ENCODE measurements around the gene TBX4.
A peak's percentile ranks its signal among the peaks of the same experiment; 100 is the strongest.

TBX4 gene

DNA sequence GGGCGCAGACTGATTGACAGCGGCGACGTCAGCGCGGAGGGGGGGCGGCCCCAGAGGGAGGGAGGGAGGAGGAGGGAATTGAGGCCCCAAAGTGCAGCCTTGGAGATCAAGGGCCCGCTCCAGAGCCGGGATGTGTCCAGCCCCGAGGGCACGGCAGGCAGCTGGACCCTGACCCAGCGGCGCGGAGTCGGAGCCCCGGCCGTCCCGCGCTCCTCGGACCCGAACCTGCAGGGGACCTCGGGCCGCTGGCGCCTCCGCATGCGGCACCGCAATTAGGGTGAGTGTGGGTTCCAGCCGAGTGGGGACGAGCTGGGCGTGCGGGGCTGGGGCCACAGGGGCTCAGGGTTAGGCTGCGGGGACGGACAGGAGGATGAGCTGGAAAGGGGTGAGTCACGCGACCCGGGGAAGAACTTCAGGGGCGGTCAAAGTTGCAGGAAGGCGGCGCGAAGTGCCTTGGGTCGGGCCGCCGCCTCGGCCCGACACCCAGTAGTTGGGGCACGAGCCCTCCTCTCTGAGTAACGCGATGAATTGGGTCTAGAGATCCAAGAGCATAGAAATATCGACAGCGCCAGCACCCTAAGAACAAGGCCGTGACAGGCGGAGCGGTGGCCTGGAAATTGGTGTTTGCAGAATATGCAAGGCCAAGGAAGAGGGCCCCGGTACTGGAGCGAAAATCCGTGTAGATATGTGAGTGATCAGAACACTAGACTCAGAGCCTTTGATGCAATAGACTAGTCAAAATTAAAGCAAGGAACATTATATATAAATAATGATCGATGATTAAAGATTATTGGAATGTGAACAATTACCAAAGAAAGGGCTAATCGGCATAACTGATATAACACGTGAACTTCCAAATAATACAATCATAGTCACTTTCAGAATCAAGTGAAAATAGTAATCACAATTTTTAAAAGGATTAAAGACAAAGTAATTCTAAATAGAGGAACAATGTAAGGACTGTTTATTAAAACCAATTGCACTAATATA lies at the start of gene TBX4:
Gene TBX4, plus strand, starts transcription at position 122 of the 990 bp plus-strand sequence. CDS start 4,069 bp downstream, outside the sequence.
- DNase-seq, result no peak

DNA sequence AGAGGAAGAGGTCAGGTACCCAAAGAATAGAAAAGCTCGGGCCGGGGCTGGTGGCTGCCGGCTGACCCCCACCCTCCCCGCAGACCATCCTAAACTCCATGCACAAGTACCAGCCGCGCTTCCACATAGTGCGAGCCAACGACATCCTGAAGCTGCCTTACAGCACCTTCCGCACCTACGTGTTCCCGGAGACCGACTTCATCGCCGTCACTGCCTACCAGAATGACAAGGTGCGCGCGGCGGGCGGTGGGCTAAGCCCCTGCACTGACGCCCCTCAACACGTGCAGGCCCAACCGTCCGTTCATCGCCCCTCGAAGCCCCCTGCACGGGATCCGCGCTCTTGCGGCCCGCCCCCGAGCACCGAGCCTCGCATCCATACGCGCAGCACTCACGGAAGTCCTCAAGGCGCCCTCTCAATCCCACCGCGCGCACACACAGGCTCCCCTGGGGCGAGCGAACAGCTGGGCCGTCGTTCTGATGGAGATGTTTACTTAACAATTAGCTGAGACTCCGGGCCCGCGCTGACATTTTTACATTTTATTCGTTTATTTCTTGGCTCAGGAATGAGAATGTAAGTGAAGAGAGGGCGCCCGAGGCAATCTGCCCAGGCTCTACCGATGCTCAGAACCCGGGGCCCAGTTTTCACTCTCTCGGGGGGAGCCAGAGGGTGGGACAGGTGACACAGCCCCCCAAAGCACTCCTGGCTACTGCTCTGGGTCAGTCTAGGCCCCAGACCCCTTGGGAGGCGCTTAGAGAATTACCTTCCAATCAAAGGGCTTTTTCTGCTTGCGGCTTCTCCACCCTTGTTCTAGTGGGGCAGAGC lies 49.0 kb upstream of the TBX4 start:
- peak; percentile 75 for DNase-seq

DNA sequence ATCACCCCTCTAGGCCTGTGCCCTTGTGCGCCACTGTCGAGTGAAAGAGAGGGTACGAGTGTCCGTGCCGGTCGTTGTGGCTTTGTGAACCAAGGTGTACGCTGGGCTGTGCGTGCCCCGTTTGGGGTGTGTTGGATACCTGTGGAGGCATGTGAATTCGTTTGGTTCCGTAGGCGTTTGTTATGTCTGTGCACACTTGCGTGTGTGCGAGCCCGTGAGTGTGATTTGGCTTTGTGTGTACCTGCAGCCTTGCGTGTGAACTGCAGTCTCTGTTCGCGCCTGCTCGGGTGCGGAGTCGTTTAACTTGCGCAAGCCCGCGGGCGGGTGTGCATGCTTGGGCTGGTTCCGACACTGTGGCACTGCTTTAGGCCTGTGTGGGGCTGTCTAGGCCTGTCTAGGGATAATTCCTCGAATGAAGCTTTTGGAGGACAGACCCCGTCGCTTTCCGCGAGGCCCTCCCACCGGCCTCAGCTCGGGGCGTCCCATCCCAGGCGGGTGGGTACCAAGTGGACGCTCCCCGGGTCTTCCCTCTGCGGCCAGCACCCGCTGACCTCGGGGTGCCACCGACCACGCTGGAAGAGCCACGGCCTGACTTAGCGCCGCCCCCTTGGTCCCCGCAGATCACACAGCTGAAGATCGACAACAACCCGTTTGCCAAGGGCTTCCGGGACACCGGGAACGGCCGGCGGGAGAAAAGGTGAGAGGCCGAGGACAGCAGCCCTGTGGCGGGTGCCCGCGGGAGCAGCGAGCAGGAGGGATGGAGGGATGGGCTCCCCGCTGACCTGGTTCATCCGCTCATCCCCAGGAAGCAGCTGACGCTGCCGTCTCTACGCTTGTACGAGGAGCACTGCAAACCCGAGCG lies 48.2 kb upstream of the TBX4 start:
- no peak for DNase-seq

DNA sequence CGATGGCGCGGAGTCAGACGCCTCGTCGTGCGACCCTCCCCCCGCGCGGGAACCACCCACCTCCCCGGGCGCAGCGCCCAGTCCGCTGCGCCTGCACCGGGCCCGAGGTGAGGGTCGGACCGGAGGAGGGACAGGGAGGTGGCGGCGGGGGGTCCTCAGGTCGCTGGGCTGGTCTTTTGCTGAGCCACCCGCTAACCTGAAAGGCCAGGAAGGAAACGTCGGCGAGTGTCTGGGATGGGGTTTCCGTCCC lies 47.6 kb upstream of the TBX4 start:
- no peak for DNase-seq

DNA sequence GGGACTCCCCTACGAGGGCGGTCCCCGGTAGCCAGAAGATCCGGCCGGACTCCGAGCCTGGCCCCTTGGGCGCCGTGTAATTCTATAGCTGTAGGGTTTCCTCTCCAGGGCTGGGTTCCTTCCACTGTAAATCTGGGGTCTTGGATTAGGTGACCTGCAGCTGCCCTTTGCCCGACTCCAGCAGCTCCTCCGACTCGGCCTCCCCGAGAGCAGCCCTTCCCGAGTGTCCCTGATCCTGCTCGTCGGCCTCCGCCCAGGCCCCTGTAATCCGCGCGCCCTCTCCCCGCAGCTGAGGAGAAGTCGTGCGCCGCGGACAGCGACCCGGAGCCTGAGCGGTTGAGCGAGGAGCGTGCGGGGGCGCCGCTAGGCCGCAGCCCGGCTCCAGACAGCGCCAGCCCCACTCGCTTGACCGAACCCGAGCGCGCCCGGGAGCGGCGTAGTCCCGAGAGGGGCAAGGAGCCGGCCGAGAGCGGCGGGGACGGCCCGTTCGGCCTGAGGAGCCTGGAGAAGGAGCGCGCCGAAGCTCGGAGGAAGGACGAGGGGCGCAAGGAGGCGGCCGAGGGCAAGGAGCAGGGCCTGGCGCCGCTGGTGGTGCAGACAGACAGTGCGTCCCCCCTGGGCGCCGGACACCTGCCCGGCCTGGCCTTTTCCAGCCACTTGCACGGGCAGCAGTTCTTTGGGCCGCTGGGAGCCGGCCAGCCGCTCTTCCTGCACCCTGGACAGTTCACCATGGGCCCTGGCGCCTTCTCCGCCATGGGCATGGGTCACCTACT lies 47.1 kb upstream of the TBX4 start:
- DNase-seq, result no peak

DNA sequence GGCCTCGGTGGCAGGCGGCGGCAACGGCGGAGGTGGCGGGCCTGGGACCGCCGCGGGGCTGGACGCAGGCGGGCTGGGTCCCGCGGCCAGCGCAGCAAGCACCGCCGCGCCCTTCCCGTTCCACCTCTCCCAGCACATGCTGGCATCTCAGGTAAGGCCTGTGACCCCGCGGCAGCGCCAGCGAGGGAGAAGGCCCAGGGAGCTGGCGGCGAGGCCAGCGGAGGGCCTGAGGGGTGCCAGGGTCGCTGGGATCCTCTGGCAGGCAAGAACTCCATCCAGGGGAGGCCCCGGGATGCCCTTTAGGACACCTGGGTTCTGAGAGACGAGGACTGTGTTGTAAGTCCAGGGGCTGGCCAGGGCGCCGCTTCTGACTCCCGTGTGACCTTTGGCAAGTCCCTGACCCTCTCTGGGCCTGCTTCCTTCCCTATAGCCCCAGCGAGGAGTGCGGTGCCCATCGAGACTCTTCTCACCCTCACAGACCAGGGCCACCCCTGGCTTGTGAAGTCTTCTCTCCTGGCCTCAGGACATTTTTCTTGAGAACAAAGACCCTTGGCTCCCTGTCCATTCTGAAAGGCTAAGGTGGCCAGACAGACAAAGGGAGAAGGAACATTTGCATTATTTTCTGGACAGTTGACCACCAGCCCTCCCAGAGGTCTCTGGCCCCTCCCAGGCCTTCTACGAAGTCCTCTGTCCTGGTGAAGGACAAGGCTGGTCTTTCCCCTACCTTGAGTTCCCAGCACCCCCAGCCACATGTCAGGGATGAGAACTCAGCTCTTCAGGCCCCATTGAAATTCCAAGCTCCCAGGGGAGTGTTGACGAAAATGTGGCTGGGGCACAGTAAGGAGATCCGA lies 46.3 kb upstream of the TBX4 start:
- DNase-seq, result no peak

DNA sequence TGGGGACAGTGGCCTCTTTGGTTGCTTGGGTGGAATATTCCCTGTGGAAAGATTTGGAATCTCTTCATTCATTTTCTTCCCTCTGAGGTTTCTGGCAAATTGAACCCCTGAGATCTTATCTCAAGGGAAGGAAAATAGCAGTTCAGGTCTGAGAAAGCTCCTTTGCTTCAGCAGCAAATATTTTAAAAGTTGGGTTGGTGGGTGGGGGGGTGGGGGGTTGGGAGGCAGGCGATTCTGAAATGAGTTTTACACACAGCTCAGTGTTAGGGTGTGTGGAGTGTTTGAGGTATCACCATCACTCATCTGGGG lies 45.7 kb upstream of the TBX4 start:
- no peak for DNase-seq

DNA sequence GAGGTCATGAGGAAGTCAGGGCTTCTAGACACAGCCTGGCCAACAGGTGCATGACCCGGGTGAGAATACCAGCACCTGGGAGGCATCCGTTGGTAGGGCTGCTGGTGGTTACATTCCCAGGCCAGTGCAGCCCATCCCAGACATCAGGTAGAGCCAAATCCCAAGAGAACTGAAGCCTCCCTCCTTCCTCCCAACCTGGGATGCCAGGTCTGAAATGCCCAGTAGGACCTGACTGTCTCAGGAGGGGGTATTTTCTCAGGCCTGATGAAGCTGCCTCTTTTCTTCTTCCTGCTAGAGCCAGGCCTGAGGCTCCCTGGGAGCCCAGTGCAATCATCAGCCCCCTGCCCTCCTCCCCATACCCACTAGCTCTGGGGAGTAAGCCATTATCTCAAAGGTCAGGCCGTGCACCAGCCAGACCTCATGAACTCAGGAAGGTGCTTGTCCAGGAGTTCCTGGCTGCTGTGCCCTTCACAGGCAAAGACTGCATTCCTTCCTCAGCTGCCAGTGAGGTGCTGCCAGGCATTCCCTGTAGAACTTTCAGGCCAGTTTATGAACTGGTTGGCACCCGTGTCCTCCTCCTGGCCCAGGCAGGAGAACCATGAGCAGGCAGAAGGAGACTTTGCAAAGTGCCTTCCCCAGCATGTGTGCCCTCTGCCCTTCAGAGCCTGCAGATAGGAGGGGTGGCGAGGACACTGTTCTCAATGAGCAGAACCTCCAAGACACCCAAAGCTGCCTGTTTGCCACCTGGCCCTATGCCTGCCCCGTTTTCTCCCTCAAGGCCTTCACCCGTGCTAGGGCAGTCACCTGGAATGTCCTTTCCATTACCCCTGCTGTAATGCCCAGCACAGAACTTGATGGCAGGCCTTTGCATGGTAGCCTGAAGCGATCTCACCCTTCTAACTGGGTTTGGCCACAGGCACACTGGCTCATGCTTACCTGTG lies 45.0 kb upstream of the TBX4 start:
- DNase-seq, result no peak

DNA sequence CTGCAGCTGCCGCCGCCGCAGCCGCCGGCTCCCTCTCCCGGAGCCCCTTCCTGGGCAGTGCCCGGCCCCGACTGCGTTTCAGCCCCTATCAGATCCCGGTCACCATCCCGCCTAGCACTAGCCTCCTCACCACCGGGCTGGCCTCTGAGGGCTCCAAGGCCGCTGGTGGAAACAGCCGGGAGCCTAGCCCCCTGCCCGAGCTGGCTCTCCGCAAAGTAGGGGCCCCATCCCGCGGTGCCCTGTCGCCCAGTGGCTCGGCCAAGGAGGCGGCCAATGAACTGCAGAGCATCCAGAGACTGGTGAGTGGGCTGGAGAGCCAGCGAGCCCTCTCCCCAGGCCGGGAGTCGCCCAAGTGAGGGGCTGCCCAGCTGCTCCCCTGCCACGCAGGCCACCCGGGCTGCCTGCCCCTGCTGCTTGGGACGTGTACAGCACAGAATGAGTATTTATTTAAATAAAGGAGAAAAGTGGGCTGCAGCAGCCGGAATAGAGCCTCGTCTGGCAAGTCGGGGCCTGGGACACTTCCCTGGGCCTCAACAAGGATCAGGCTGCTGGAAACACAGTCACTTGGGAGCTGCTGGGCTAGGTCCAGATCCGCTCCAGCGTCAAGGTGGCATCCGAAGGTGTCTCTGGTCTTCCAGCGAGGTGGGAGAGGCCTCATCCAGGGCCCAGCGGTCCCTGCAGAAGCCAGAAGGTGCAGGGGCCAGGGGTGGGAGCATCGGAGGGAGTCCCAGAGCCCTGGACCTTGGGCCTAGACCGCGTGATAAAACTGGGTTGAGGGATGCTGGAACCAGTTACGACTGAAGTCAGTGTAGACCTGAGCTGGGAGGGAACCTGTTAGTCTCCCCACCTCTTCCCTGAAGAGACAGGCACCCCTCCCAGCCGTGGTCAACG lies 43.8 kb upstream of the TBX4 start:
- no peak for DNase-seq

DNA sequence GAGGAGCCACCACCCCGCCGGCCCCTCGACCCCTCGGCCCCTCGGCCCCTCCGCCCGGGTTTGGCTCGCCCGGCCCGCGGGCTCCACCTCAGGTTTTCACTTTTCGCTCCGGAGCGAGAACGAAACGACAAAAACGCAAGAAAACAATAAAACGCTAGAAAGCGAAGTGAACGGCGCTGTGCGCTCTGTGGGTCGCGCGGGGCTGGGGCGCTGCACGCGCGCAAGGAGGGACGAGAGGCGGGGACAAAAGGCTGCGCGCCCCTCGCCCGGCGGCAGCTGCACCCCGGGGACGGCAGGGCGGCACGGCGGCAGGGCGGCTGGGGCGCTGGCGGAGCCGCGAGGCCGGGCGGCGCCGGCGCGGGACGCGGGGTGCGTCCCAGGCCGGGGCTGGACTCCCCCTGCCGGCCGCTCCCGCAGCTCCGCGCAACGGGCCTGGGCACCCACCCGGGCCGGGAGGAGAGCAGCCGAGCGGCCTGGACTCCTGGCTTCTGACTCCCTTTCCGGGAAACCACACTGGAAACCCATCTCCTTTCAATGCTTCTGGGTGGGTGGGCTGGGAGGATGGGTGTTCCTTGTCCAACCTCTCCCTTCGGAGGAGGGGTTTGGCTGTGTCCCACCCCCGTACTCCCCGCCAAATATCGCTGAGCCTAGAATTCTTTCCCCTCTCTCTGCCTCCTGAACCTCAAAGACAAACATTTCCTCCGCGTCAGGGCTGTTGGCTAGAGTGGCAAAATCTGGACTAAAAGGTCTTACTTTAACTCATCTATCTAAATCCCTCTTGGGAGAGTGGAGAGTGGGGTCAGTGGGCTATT lies 42.7 kb upstream of the TBX4 start:
- no peak for DNase-seq

DNA sequence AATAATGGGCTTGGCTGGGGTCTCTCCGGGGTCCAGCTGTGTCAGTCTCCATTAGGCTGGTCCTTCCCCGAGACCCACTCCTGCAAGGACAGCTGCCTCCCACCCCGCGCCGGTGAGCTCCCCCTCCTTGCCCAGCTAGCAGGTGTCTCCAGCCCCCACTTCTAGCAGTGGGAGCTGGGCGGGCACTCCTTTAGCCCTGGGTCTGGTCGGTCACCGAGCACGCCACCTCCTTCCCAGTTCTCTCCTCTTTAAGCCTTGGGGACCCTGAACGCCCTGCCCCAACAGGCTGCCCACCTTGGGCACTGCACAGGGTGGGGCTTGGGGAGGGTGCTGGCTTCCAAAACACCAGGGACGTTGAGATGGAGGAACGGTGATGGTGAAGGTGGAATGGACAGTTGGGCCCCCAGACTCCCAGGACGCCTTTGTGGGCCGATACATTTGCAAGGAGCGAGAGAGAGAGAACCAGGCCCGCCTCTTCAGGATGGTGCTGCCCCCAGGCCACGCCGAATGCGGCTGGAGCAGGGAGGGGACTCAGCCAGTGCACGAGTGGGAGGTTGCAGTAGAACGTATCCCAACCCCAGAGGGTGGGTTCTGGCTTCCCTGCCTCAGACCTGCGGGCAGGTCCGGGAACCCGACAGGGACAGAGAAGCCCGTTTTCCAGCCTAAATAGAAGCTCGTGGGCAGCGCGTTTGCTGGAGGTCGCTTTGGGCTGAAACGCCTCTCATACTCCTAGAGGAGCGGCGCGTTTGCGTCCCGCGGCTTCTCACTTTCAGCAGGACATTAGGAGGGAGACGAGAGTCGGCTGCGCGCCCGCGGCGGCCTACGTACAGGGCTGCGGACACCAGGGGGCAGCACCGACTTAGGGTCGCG lies 41.8 kb upstream of the TBX4 start:
- no peak for DNase-seq

DNA sequence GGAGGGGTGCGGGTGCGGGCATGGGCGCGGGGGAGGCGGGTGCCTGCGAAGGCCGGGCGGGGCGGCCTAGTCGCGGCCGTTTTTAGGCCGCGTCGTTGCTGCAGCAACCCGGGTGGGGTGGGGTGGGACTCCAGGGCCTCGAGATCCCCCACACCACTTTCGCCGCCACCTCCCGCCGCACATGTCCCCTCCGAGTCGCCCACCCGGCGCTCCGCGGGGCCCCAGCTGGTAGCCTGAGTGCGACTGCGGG lies 41.3 kb upstream of the TBX4 start:
- DNase-seq, result no peak

DNA sequence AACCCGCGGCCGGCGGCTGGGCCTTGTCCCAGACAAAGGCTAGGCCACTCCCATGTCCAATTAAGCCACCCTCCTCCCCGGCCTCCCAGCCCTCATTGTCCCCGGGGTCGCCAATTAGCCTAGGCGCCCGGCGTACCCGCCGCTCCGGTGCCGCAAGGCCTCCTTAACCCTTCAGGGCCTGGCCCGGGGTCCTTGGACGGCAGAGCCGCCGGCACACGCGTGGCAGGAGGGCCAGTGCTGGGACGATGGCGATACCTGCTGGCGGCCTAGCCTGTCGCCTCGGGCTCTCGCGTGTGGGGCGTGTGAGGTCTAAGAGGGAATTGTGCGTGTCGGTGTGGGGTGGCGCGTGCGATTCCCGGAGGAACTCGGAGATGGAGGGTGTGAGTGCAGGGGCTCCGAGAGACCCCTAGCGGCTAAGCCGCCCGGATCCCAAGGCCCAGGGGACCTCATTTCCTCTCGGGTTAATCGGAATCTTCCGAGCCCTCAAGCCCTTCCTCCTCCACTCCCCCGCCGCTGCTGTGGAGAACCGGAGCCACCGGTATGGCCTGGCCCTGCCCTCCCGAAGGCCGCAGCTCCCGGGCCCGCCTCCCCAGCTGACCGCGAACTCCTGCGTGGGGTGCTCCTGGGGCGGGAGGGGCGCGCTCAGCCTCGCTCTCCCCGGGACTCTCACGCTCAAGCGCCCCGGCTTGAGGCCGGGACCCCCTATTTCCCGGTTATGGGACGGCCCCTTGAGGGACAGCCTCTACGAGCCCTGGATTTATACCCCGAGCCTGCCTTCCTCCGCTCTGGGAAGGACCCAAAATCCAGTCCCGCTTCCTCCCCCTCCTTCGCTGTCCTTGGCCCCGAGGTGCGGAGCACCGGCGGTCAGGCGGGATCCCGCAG lies 40.7 kb upstream of the TBX4 start:
- no peak for DNase-seq

DNA sequence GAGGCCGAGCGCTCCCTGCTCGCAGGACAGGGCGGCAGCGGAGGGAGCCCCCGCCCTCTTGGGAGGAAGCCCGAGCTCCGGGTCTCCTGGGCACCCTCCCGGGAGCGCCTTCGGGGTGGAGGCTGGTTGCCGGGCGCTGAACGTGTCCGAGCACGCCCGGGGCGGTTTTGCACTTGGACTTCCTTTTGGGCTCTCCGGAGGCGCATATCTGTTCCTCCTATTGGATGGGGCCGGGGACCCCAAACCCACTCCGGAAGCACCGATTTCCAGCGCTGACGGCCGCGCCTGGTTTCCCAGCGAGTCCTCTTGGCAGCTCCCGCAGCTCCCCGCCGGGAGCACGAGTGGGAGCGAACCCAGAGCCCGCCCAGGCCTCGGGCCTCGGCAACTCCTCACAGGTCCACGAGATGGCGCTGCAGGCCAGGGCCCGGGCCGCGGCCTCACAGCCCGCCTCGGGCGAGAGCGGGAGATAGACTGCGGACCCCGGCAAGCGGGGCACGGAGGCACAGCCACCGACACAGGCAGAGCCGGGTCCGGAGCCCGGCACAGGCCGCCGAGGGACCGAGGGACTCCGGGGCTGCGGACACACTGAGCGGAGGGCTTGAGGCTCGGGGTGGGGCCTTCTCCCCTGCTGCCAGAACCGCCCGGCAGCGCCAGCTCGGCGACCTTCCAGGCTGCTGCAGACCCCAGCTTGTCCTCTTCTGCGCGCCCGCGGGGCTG lies 39.9 kb upstream of the TBX4 start:
- DNase-seq, result peak; percentile 52

DNA sequence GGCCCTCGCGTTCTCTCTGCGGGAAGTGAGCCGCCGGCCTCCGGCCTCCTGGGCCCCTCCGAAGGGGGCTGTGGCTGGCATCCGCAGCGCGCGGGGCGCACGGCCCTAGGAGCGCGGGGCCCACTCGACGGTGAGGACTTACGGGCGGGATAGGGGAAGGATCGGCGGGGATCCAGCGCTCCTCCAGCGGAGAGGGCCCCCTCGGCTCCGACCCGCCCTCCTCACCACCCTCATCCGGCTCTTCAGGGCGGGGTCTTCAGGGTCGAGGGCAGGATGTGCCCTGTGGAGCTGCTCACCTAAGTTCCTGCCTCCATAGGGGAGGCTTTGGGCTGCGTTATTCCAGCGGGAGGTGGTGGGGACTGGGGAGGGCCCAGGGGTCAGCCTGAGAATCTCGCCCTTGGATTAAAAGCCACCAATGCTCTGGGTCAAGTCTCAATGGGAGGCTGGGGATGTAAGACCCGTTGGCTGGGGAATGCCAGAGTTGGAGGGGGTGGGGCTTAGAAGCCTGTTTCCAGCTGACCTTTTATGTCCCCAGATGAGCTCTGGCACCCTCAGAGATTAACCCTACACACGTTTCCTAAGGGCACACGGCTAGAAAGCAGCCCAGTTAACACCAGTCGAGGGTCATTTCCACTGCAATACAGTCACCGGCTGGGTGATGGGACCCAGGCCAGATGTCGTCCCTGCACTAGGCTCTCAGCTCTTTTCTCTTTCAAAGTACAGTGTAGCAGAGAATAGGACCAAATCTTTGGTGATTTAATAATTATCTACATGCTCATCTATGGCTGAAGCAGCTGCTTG lies 39.2 kb upstream of the TBX4 start:
- DNase-seq, result no peak

Data from NCI-H1092 (cell line).